DOHH2 (cell line): ENCODE measurements around the gene RPS27A.

Experiments
- H3F3A ChIP-seq: fragments of 200-600 bp; sonication (generic), shearing (Covaris generic); 2 replicates; pipeline ENCODE4 v1.6.0; 2016; ENCODE audit warnings: antibody characterized with exemption, mild to moderate bottlenecking; ENCODE audit not compliant: control insufficient read depth, insufficient read depth
- H3K27ac ChIP-seq: fragments of 200-600 bp; sonication (generic); 2 replicates; pipeline ENCODE4 v1.5.1; 2014; ENCODE audit warnings: low read depth, mild to moderate bottlenecking, low read length, moderate library complexity
- H3K27me3 ChIP-seq: fragments of 200-600 bp; sonication (generic); 2 replicates; pipeline ENCODE4 v1.6.1; 2014; ENCODE audit warnings: mild to moderate bottlenecking, low read length, mixed read lengths; ENCODE audit not compliant: control insufficient read depth
- H3K36me3 ChIP-seq: fragments of 200-600 bp; sonication (generic); 2 replicates; pipeline ENCODE4 v1.6.1; 2014; ENCODE audit warnings: mild to moderate bottlenecking, low read length, moderate library complexity, mixed read lengths; ENCODE audit not compliant: control insufficient read depth
- H3K4me1 ChIP-seq: fragments of 200-600 bp; sonication (generic); 2 replicates; pipeline ENCODE4 v1.6.1; 2014; ENCODE audit warnings: mild to moderate bottlenecking, low read length, mixed read lengths; ENCODE audit not compliant: control insufficient read depth
- H3K4me2 ChIP-seq: fragments of 200-600 bp; sonication (generic); 2 replicates; pipeline ENCODE4 v1.6.0; 2014; ENCODE audit warnings: mild to moderate bottlenecking, low read length, moderate library complexity
- H3K4me3 ChIP-seq: fragments of 200-600 bp; sonication (generic); 2 replicates; pipeline ENCODE4 v1.5.1; 2014; ENCODE audit warnings: mild to moderate bottlenecking, low read length, mixed read lengths
- H3K79me2 ChIP-seq: fragments of 200-600 bp; sonication (generic); 2 replicates; pipeline ENCODE4 v1.6.1; 2014; ENCODE audit warnings: mild to moderate bottlenecking, low read length, mixed read lengths; ENCODE audit not compliant: control insufficient read depth
- H3K9me2 ChIP-seq: fragments of 200-600 bp; sonication (generic); replicated peaks from 2 replicates; pipeline ENCODE4 v1.6.1; 2014; ENCODE audit warnings: mild to moderate bottlenecking, low read length, mixed read lengths; ENCODE audit not compliant: control insufficient read depth
- H3K9me3 ChIP-seq: fragments of 200-600 bp; sonication (generic); 2 replicates; pipeline ENCODE4 v1.6.1; 2014; ENCODE audit warnings: antibody characterized with exemption, low read length, mixed read lengths; ENCODE audit not compliant: control insufficient read depth, insufficient read depth
- H4K20me1 ChIP-seq: fragments of 200-600 bp; sonication (generic); 2 replicates; pipeline ENCODE4 v1.6.0; 2014; ENCODE audit warnings: low read depth, mild to moderate bottlenecking, antibody characterized with exemption, low read length, moderate library complexity; ENCODE audit not compliant: control insufficient read depth, insufficient read depth
- EZH2phosphoT487 ChIP-seq: fragments of 200-600 bp; sonication (generic); IDR thresholded peaks from 2 replicates; pipeline ENCODE4 v1.6.1; 2017; ENCODE audit warnings: borderline replicate concordance, mild to moderate bottlenecking, antibody characterized with exemption, low read length, moderate library complexity, mixed read lengths
- TF ChIP-seq, protein P1 (sequence below): fragments of 200-600 bp; sonication (generic); IDR thresholded peaks from one replicate; pipeline ENCODE4 v1.5.1; 2014; ENCODE audit warnings: antibody characterized with exemption, mild to moderate bottlenecking, low read depth, low read length; ENCODE audit not compliant: poor library complexity, severe bottlenecking

The RPS27A gene

GRCh38 chr2:55231546-55232083 is 873 bp upstream of the RPS27A start:
- no peak for TF ChIP-seq EZH2phosphoT487
- TF ChIP-seq, protein P1, sequence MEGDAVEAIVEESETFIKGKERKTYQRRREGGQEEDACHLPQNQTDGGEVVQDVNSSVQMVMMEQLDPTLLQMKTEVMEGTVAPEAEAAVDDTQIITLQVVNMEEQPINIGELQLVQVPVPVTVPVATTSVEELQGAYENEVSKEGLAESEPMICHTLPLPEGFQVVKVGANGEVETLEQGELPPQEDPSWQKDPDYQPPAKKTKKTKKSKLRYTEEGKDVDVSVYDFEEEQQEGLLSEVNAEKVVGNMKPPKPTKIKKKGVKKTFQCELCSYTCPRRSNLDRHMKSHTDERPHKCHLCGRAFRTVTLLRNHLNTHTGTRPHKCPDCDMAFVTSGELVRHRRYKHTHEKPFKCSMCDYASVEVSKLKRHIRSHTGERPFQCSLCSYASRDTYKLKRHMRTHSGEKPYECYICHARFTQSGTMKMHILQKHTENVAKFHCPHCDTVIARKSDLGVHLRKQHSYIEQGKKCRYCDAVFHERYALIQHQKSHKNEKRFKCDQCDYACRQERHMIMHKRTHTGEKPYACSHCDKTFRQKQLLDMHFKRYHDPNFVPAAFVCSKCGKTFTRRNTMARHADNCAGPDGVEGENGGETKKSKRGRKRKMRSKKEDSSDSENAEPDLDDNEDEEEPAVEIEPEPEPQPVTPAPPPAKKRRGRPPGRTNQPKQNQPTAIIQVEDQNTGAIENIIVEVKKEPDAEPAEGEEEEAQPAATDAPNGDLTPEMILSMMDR, result no peak
- Histone ChIP-seq H3K27me3 (no peaks in the 10 kb centered on the region), H3K4me1 (peaks cover 49% of the 10 kb centered on the region), H3F3A (peaks cover 40% of the 10 kb centered on the region), H3K9me2 (no peaks in the 10 kb centered on the region), H4K20me1 (peaks cover 4% of the 10 kb centered on the region), H3K4me2 (peak overlapping the region; percentile 88), H3K79me2 (peaks cover 80% of the 10 kb centered on the region), H3K9me3 (no peaks in the 10 kb centered on the region), H3K36me3 (peaks cover 60% of the 10 kb centered on the region), H3K27ac (peak overlapping the region; percentile 88), H3K4me3 (peak overlapping the region; percentile 99)

DNA sequence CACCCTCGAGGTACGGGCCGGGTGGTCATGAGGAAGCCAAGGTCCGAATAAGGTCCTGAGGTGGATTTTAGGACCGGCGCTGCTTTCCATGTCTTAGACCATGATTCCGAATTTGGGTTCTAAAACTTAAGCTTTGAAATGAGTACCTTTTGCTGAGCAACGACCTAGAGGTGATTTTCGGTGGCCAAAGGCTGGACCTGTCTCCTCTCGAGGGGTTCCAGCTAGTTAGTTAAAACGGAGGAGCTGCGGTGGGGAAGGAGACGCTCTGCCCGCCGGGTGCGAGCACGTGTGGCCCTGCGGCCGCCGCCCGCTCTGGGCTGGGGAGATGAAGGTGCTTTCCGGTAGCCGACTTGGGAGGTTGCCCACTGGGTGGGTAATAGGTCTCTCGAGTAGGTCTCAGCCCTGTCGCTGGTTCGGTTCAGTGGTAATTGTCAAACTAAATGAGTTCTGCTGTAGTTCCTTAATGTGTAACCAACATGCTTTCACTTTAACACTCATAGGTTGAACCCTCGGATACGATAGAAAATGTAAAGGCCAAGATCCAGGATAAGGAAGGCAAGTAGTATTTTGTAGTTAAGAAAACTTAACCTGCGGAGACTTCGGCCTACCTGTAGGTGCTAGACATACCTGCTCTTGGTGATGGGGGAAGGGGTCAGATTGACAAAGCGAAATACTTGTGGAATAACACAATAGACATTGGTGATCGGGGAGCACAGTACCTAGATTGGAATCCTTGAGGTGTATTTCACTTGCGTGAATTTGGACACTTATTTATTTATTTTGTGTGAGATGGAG is 572 bp downstream of the RPS27A start:
- Histone ChIP-seq H3K27me3 (no peaks in the 10 kb centered on the region), H3K27ac (peak overlapping the region; percentile 88), H3F3A (peaks cover 53% of the 10 kb centered on the region), H3K79me2 (peaks cover 69% of the 10 kb centered on the region), H3K36me3 (peaks cover 63% of the 10 kb centered on the region), H4K20me1 (peaks cover 4% of the 10 kb centered on the region), H3K4me2 (peak overlapping the region; percentile 88), H3K4me1 (peaks cover 41% of the 10 kb centered on the region), H3K9me3 (no peaks in the 10 kb centered on the region), H3K9me2 (no peaks in the 10 kb centered on the region), H3K4me3 (peak overlapping the region; percentile 99)
- TF ChIP-seq EZH2phosphoT487, result no peak
- TF ChIP-seq, protein P1, result no peak

GRCh38 chr2:55233658-55233940 is 1.1 kb downstream of the RPS27A start:
- Histone ChIP-seq H3K79me2 (peaks cover 63% of the 10 kb centered on the region), H3K9me2 (no peaks in the 10 kb centered on the region), H3F3A (peaks cover 57% of the 10 kb centered on the region), H3K27me3 (no peaks in the 10 kb centered on the region), H4K20me1 (peaks cover 4% of the 10 kb centered on the region), H3K27ac (peak overlapping the region; percentile 88), H3K4me3 (peak overlapping the region; percentile 99), H3K36me3 (peaks cover 60% of the 10 kb centered on the region), H3K9me3 (no peaks in the 10 kb centered on the region), H3K4me1 (peaks cover 35% of the 10 kb centered on the region), H3K4me2 (peak overlapping the region; percentile 88)
- TF ChIP-seq EZH2phosphoT487, result no peak
- TF ChIP-seq, protein P1, result no peak
